PC-3 (cell line): ENCODE measurements around the gene SF3B1. TPM values are rescaled to one million over a fixed set of nuclear protein-coding genes. Genes with fewer than 3 reads are reported as not detected.

Source experiments
- ATAC-seq: fragments of 200-7000 bp; cut with Tn5 transposase; 2 replicates; pipeline ENCODE4 v1.9.1; 2020; ENCODE audit warnings: mild to moderate bottlenecking, moderate library complexity
- BruUV-seq: library from RNA; stranded (reverse); fragments of 400-500 nt; replicated peaks from 2 replicates; lab custom pipeline; 2021; lab: Mats Ljungman, UMichigan
- CTCF ChIA-PET: fragments of 300-600 bp; sonication (Branson Sonifier 250); formaldehyde crosslinking; loops from one replicate; lab custom pipeline; 2022; ENCODE audit warnings: antibody characterized with exemption; lab: Charles Lee
- POLR2A ChIA-PET: fragments of 300-600 bp; sonication (Branson Sonifier 250); formaldehyde crosslinking; loops from one replicate; lab custom pipeline; 2022; ENCODE audit warnings: antibody characterized with exemption; ENCODE audit not compliant: unreplicated experiment; lab: Charles Lee
- DNase-seq: peaks from one replicate; pipeline ENCODE4 v3.0.0-alpha.2; 2015
- H2AFZ ChIP-seq: fragments of 300-600 bp; sonication (generic); 2 replicates; pipeline ENCODE4 v1.6.0; 2016; ENCODE audit warnings: antibody characterized with exemption, low read length
- H3F3A ChIP-seq: fragments of 300-600 bp; sonication (generic); one replicate; pipeline ENCODE4 v1.6.0; 2017; ENCODE audit warnings: antibody characterized with exemption, low read length, control low read depth, mild to moderate bottlenecking; ENCODE audit not compliant: unreplicated experiment
- H3K27ac ChIP-seq: fragments of 300-600 bp; sonication (generic); 2 replicates; pipeline ENCODE4 v1.5.1; 2016; ENCODE audit warnings: mild to moderate bottlenecking, low read length
- H3K27me3 ChIP-seq: fragments of 300-600 bp; sonication (generic); 2 replicates; pipeline ENCODE4 v1.6.1; 2016; ENCODE audit warnings: low read length, mixed read lengths
- H3K36me3 ChIP-seq: fragments of 300-600 bp; sonication (generic); 2 replicates; pipeline ENCODE4 v1.6.1; 2016; ENCODE audit warnings: low read depth, mixed run types, low read length, mixed read lengths
- H3K4me1 ChIP-seq: fragments of 300-600 bp; sonication (generic); 2 replicates; pipeline ENCODE4 v1.5.1; 2016; ENCODE audit warnings: low read length; ENCODE audit not compliant: insufficient read depth
- H3K4me2 ChIP-seq: fragments of 300-600 bp; sonication (generic); 2 replicates; pipeline ENCODE4 v1.6.0; 2016; ENCODE audit warnings: low read length
- H3K4me3 ChIP-seq: fragments of 300-600 bp; sonication (generic); 2 replicates; pipeline ENCODE4 v1.5.1; 2016; ENCODE audit warnings: mild to moderate bottlenecking, low read length, mixed read lengths
- H3K79me2 ChIP-seq: fragments of 300-600 bp; sonication (generic); 2 replicates; pipeline ENCODE4 v1.6.1; 2017; ENCODE audit warnings: low read length, mixed read lengths
- H3K9ac ChIP-seq: fragments of 300-600 bp; sonication (generic); 2 replicates; pipeline ENCODE4 v1.6.0; 2016; ENCODE audit warnings: mild to moderate bottlenecking, low read length
- H3K9me2 ChIP-seq: fragments of 300-600 bp; sonication (generic); replicated peaks from 2 replicates; pipeline ENCODE4 v1.6.1; 2016; ENCODE audit warnings: mixed run types, low read length, mixed read lengths
- H3K9me3 ChIP-seq: fragments of 300-600 bp; sonication (generic); 2 replicates; pipeline ENCODE4 v1.6.1; 2016; ENCODE audit warnings: low read length, mixed read lengths
- H4K20me1 ChIP-seq: fragments of 300-600 bp; sonication (generic); 2 replicates; pipeline ENCODE4 v1.6.1; 2016; ENCODE audit warnings: low read length, mixed read lengths
- EZH2 ChIP-seq: fragments of 300-600 bp; sonication (generic); IDR thresholded peaks from one replicate; pipeline ENCODE4 v1.6.1; 2017; ENCODE audit warnings: antibody characterized with exemption, mild to moderate bottlenecking, low read length; ENCODE audit not compliant: unreplicated experiment
- EZH2phosphoT487 ChIP-seq: fragments of 300-600 bp; sonication (generic); IDR thresholded peaks from 2 replicates; pipeline ENCODE4 v1.6.1; 2018; ENCODE audit warnings: mild to moderate bottlenecking, antibody characterized with exemption, low read length, borderline replicate concordance
- intact Hi-C: fragments of 100-400 bp; cut with micrococcal nuclease; formaldehyde crosslinking; loops from 2 replicates; pipeline ENCODE4 v1.9.0; 2023
- total RNA-seq: library from RNA; depleted of rRNA; stranded (reverse); fragments of >200 nt; gene quantifications from 2 replicates; pipeline ENCODE4 v1.2.3, GENCODE V29; 2014
- TF ChIP-seq, protein P1 (sequence below): fragments of 300-600 bp; sonication (generic); conservative IDR thresholded peaks from 2 replicates; pipeline ENCODE4 v1.5.1; 2017; ENCODE audit warnings: antibody characterized with exemption, low read depth, mild to moderate bottlenecking, low read length

SF3B1 gene
- total RNA-seq, 1 experiment from 2014 or later = 143 TPM

DNA sequence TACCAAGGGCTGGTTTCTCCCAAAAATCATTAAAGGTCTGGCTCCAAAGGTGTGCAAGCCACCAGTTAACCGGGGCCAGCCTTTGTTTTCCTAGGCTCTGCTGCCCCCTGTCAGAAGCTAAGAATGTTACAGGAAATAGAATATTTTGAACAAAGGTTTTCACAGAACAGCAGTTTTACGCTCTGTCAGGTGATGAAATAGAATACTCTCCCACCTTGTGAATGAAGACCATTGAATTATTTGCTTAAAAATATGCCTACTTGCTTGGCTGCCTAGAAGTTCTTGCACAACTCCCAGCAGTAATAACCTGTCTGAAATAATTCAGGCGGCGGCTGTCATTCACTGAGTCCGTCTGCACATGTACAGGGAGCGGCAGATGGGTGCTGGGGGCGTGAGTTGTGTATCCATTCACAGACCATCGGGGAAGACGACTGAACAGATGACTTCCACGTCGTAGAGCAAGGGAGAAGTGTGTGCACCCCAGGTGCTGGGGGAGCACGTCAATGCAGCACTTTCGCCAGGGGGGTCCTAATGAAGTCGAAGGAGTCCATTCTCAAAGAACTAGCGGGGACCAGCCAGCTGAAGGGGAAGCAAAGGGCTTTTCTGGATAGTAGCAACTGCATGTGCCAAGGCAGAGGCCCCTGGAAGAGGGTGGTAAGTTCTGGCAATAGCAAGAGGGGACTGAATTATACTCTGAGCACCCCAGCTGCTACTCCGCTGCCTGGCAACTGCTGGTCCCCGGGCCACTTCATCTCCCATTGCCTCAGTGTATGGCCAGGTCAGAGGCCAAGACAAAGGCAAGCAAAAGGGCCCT lies 56.1 kb downstream of the SF3B1 start:
- ATAC-seq (peak; percentile 87), DNase-seq (peak; percentile 63)
- ChIA-PET CTCF (no interaction called here), POLR2A (no interaction called here)
- no peaks in the 10 kb centered on the region for H4K20me1 ChIP-seq
- H3K9me3 ChIP-seq = no peaks in the 10 kb centered on the region
- no peaks in the 10 kb centered on the region for H3K27me3 ChIP-seq
- H3K27ac ChIP-seq = no peak overlapping the region
- H3K9ac ChIP-seq = no peak overlapping the region
- H3F3A ChIP-seq = no peaks in the 10 kb centered on the region
- H3K9me2 ChIP-seq = no peaks in the 10 kb centered on the region
- H3K4me3 ChIP-seq = peak overlapping the region; percentile 57
- no peaks in the 10 kb centered on the region for H3K79me2 ChIP-seq
- no peaks in the 10 kb centered on the region for H3K36me3 ChIP-seq
- H3K4me2 ChIP-seq = peak overlapping the region; percentile 88
- H3K4me1 ChIP-seq = no peaks in the 10 kb centered on the region
- BruUV-seq = no TSS peak
- H2AFZ ChIP-seq = peak overlapping the region; percentile 81
- no peak for TF ChIP-seq EZH2phosphoT487
- no peak for TF ChIP-seq EZH2
- TF ChIP-seq, protein P1, sequence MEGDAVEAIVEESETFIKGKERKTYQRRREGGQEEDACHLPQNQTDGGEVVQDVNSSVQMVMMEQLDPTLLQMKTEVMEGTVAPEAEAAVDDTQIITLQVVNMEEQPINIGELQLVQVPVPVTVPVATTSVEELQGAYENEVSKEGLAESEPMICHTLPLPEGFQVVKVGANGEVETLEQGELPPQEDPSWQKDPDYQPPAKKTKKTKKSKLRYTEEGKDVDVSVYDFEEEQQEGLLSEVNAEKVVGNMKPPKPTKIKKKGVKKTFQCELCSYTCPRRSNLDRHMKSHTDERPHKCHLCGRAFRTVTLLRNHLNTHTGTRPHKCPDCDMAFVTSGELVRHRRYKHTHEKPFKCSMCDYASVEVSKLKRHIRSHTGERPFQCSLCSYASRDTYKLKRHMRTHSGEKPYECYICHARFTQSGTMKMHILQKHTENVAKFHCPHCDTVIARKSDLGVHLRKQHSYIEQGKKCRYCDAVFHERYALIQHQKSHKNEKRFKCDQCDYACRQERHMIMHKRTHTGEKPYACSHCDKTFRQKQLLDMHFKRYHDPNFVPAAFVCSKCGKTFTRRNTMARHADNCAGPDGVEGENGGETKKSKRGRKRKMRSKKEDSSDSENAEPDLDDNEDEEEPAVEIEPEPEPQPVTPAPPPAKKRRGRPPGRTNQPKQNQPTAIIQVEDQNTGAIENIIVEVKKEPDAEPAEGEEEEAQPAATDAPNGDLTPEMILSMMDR = peak; percentile 93
- intact Hi-C loops = loop anchor here (1.0 to 5.0 kb wide), 7 partner anchors 49 to 528 kb away; partner anchors contain the start of gene ANKRD44

- ATAC-seq (no peak), DNase-seq (no peak)
- ChIA-PET POLR2A (no interaction called here), CTCF (no interaction called here)
- H3K4me3 ChIP-seq = no peak overlapping the region
- H3K27me3 ChIP-seq = no peaks in the 10 kb centered on the region
- no peak overlapping the region for H3K9ac ChIP-seq
- H3K36me3 ChIP-seq = no peaks in the 10 kb centered on the region
- H3K4me2 ChIP-seq = no peak overlapping the region
- no peak overlapping the region for H3K27ac ChIP-seq
- H3K79me2 ChIP-seq = no peaks in the 10 kb centered on the region
- H3K9me2 ChIP-seq = no peaks in the 10 kb centered on the region
- H3F3A ChIP-seq = no peaks in the 10 kb centered on the region
- H2AFZ ChIP-seq = 0 out of 2 replicates have a peak overlapping the region, but pooled peaks have one; percentile 81
- intact Hi-C loops = loop anchor here (1.0 to 5.0 kb wide), 7 partner anchors 49 to 528 kb away; partner anchors contain the start of gene ANKRD44
- no peaks in the 10 kb centered on the region for H3K4me1 ChIP-seq
- H3K9me3 ChIP-seq = no peaks in the 10 kb centered on the region
- no TSS peak for BruUV-seq
- no peaks in the 10 kb centered on the region for H4K20me1 ChIP-seq
- TF ChIP-seq EZH2phosphoT487 (no peak), EZH2 (no peak)
- TF ChIP-seq, protein P1 = no peak
These were observed 56.7 kb downstream of the SF3B1 start for GRCh38 chr2:197378086-197378485.

DNA sequence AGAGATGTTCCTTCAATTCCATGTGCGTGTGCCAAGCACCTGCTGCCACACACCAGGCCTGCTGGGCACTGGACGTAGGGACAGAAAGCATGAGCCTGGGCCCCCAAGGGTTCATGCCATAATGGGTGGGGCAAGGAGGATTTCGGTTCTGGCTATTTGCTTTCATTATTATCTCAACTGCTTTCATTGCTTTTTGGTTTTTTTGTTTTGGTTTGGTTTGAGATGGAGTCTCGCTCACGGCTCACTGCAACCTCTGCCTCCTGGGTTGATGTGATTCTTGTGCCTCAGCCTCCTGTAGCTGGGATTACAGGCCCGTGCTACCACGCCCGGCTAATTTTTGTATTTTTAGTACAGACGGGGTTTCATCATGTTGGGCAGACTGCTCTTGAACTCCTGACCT lies 57.2 kb downstream of the SF3B1 start:
- no peaks in the 10 kb centered on the region for H3K79me2 ChIP-seq

More for the DNA sequence above, 57.2 kb downstream of the SF3B1 start:
- no peak overlapping the region for H2AFZ ChIP-seq
- BruUV-seq = no TSS peak
- H3K27ac ChIP-seq = no peak overlapping the region
- intact Hi-C loops = loop anchor here (1.0 to 5.0 kb wide), 7 partner anchors 48 to 527 kb away; partner anchors contain the start of gene ANKRD44
- H3K4me3 ChIP-seq = no peak overlapping the region
- H3K9me2 ChIP-seq = no peaks in the 10 kb centered on the region
- H3K4me1 ChIP-seq = peaks cover 4% of the 10 kb centered on the region
- TF ChIP-seq EZH2 (no peak), EZH2phosphoT487 (no peak)
- TF ChIP-seq, protein P1 = no peak
- no peaks in the 10 kb centered on the region for H4K20me1 ChIP-seq
- no peak overlapping the region for H3K4me2 ChIP-seq
- no peaks in the 10 kb centered on the region for H3K36me3 ChIP-seq
- ATAC-seq (no peak), DNase-seq (no peak)
- no peak overlapping the region for H3K9ac ChIP-seq
- ChIA-PET POLR2A (no interaction called here), CTCF (interaction anchor here (0.6 to 0.7 kb wide), 3 partner anchors 21 to 366 kb away, joined by 3 to 6 read pairs (median 4); no protein-coding TSS in a partner anchor)
- H3F3A ChIP-seq = no peaks in the 10 kb centered on the region
- H3K9me3 ChIP-seq = no peaks in the 10 kb centered on the region
- H3K27me3 ChIP-seq = no peaks in the 10 kb centered on the region
